Spleen (tissue), 7 donors: Measurements from ENCODE around the gene LYPD4.

ENCODE experiments used
- POLR2A ChIP-seq, 3 donors: fragments of 450-650 bp; IDR thresholded peaks; one replicate each; pipeline ENCODE4 v1.5.1; 2017; ENCODE audit warnings: antibody characterized with exemption in 3 of 3, mild to moderate bottlenecking in 1 of 3
- TF ChIP-seq, protein P1 (sequence below), 11 experiments: fragments of 200-600 bp in 7 of 11; fragments of 450-650 bp in 4 of 11; sonication (generic) in 4 of 11; IDR thresholded peaks in 8 of 11; conservative IDR thresholded peaks in 3 of 11; 1 replicate in 7 of 11; 2 replicates in 4 of 11; pipeline versions ENCODE4 v1.4.0 to v1.8.0; 2016 to 2021; ENCODE audit warnings: antibody characterized with exemption in 11 of 11, inconsistent platforms in 4 of 11, mild to moderate bottlenecking in 1 of 11
- donor health status: DM: no; HTN: no; CAD: no; lungs with moderate emphysema.
- donor health status: DM: no; HTN: no; CAD: no.
- donor health status: DM: no; HTN: no; CAD: no.

- TF ChIP-seq, protein P1, sequence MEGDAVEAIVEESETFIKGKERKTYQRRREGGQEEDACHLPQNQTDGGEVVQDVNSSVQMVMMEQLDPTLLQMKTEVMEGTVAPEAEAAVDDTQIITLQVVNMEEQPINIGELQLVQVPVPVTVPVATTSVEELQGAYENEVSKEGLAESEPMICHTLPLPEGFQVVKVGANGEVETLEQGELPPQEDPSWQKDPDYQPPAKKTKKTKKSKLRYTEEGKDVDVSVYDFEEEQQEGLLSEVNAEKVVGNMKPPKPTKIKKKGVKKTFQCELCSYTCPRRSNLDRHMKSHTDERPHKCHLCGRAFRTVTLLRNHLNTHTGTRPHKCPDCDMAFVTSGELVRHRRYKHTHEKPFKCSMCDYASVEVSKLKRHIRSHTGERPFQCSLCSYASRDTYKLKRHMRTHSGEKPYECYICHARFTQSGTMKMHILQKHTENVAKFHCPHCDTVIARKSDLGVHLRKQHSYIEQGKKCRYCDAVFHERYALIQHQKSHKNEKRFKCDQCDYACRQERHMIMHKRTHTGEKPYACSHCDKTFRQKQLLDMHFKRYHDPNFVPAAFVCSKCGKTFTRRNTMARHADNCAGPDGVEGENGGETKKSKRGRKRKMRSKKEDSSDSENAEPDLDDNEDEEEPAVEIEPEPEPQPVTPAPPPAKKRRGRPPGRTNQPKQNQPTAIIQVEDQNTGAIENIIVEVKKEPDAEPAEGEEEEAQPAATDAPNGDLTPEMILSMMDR (IDR thresholded peaks at IDR 0.05 in 8 of 11, conservative IDR thresholded peaks at IDR 0.05 in 3 of 11) = no peak
- TF ChIP-seq POLR2A (IDR thresholded peaks at IDR 0.05) = no peak
Observed at GRCh38 chr19:41804336-41804735, 40.1 kb downstream of the LYPD4 start.
